Measurements from ENCODE around the gene RNF157.

DNA sequence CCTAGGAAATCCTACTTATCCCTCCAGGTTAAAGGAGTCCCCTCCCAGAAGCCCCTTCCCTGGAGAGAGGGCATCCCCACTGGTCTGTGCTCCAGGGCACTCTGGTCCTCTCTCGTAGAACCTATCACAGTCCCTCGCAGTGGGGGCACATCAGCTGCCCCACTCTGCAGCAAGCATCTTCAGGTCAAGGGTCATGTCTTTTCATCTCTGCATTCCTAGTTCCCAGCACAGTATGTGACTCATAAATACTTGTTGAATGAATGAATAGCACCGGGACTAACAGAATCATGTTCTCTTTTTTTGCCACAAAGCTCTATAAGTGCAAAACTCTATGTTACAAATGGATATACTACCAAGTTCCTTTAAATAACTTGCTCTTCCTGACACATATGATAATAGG, 36.0 kb downstream of the RNF157 start:
- TF ChIP-seq, protein P1, sequence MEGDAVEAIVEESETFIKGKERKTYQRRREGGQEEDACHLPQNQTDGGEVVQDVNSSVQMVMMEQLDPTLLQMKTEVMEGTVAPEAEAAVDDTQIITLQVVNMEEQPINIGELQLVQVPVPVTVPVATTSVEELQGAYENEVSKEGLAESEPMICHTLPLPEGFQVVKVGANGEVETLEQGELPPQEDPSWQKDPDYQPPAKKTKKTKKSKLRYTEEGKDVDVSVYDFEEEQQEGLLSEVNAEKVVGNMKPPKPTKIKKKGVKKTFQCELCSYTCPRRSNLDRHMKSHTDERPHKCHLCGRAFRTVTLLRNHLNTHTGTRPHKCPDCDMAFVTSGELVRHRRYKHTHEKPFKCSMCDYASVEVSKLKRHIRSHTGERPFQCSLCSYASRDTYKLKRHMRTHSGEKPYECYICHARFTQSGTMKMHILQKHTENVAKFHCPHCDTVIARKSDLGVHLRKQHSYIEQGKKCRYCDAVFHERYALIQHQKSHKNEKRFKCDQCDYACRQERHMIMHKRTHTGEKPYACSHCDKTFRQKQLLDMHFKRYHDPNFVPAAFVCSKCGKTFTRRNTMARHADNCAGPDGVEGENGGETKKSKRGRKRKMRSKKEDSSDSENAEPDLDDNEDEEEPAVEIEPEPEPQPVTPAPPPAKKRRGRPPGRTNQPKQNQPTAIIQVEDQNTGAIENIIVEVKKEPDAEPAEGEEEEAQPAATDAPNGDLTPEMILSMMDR (IDR thresholded peaks at IDR 0.05), result no peak
- TF ChIP-seq POLR2AphosphoS5 (IDR thresholded peaks at IDR 0.05) (no peak), POLR2A (IDR thresholded peaks at IDR 0.05) (no peak), EP300 (IDR thresholded peaks at IDR 0.05) (no peak)
